GM12864 (cell line): ENCODE results near the gene SERPINA12.
"Not testable (repeated sequence)": the region's sequence is repeated elsewhere in the genome, so short reads cannot be mapped to it uniquely, and the experiment has no call there.

Source experiments
- DNase-seq: peaks from one replicate; pipeline ENCODE4 v3.0.0-alpha.2; 2011; ENCODE audit warnings: low read depth
- H3K4me3 ChIP-seq: 2 replicates; pipeline ENCODE4 v1.5.1; 2011; ENCODE audit warnings: mild to moderate bottlenecking, low read depth, low read length, control low read depth
- CTCF ChIP-seq: IDR thresholded peaks from 2 replicates; pipeline ENCODE4 v1.5.1; 2011; ENCODE audit warnings: low read depth, mild to moderate bottlenecking, moderate library complexity, low read length, control low read depth, inconsistent platforms; ENCODE audit errors: missing control alignments

SERPINA12 gene

GRCh38 chr14:94491511-94491910 lies 17.8 kb downstream of the SERPINA12 start:
- DNase-seq = no peak
- TF ChIP-seq CTCF = no peak
- no peak overlapping the region for H3K4me3 ChIP-seq

- H3K4me3 ChIP-seq = no peak overlapping the region
- no peak for DNase-seq
- no peak for TF ChIP-seq CTCF
These were observed 19.9 kb downstream of the SERPINA12 start for GRCh38 chr14:94489336-94489735.

- TF ChIP-seq CTCF = no peak
- DNase-seq = no peak
These were observed 22.4 kb downstream of the SERPINA12 start for GRCh38 chr14:94486883-94487282.

GRCh38 chr14:94485944-94486841 lies 23.1 kb downstream of the SERPINA12 start:
- peak; percentile 100 for TF ChIP-seq CTCF
- no peak for DNase-seq
- H3K4me3 ChIP-seq = no peak overlapping the region

More at GRCh38 chr14:94486883-94487282, 22.4 kb downstream of the SERPINA12 start:
- no peak overlapping the region for H3K4me3 ChIP-seq

- H3K4me3 ChIP-seq = no peak overlapping the region
- TF ChIP-seq CTCF = no peak
These were observed 24.8 kb downstream of the SERPINA12 start for GRCh38 chr14:94484481-94484880.

GRCh38 chr14:94483729-94484275 lies 25.5 kb downstream of the SERPINA12 start:
- no peak overlapping the region for H3K4me3 ChIP-seq
- no peak for DNase-seq
- TF ChIP-seq CTCF = no peak

More at GRCh38 chr14:94484481-94484880, 24.8 kb downstream of the SERPINA12 start:
- DNase-seq = no peak

- no peak for DNase-seq
- no peak for TF ChIP-seq CTCF
- H3K4me3 ChIP-seq = no peak overlapping the region
These were observed 26.2 kb downstream of the SERPINA12 start for GRCh38 chr14:94483071-94483451.

- DNase-seq, H3K4me3 ChIP-seq: not testable (repeated sequence)
These were observed 26.9 kb downstream of the SERPINA12 start for GRCh38 chr14:94482132-94483070.
